Stimulated activated CD4-positive, alpha-beta T cell treated with anti-CD3 and anti-CD28 coated beads, Interleukin-1b, Interleukin-23, amount 100 ng/mL, for 48 hours (primary cell): ENCODE data around the gene MRC2.
A peak's percentile ranks its signal among the peaks of the same experiment; 100 is the strongest.

Source experiments
- DNase-seq: peaks from one replicate; pipeline ENCODE4 v3.0.0-alpha.2; 2020

MRC2 gene

GRCh38 chr17:62641951-62642350, 14.5 kb downstream of the MRC2 start:
- DNase-seq: no peak

GRCh38 chr17:62643496-62643895, 16.0 kb downstream of the MRC2 start:
- DNase-seq: no peak

- DNase-seq: no peak
Observed at GRCh38 chr17:62644487-62645173, 17.2 kb downstream of the MRC2 start.

GRCh38 chr17:62648251-62648955, 20.9 kb downstream of the MRC2 start:
- no peak for DNase-seq

- no peak for DNase-seq
Observed at GRCh38 chr17:62648956-62649294, 21.5 kb downstream of the MRC2 start.

GRCh38 chr17:62649570-62649969, 22.1 kb downstream of the MRC2 start:
- no peak for DNase-seq

- no peak for DNase-seq
Observed at GRCh38 chr17:62650587-62650986, 23.1 kb downstream of the MRC2 start.

GRCh38 chr17:62652251-62653001, 25.0 kb downstream of the MRC2 start:
- no peak for DNase-seq

GRCh38 chr17:62653002-62653825, 25.7 kb downstream of the MRC2 start:
- DNase-seq: peak; percentile 95

GRCh38 chr17:62653826-62654761, 26.6 kb downstream of the MRC2 start:
- DNase-seq: no peak

GRCh38 chr17:62655656-62656055, 28.2 kb downstream of the MRC2 start:
- no peak for DNase-seq

GRCh38 chr17:62656446-62656845, 29.0 kb downstream of the MRC2 start:
- no peak for DNase-seq

- DNase-seq: no peak
Observed at GRCh38 chr17:62657145-62657665, 29.7 kb downstream of the MRC2 start.

GRCh38 chr17:62657690-62658089, 30.2 kb downstream of the MRC2 start:
- DNase-seq: no peak

- no peak for DNase-seq
Observed at GRCh38 chr17:62658136-62658920, 30.9 kb downstream of the MRC2 start.

GRCh38 chr17:62660629-62661118, 33.2 kb downstream of the MRC2 start:
- no peak for DNase-seq

GRCh38 chr17:62661337-62661736, 33.9 kb downstream of the MRC2 start:
- no peak for DNase-seq

- DNase-seq: no peak
Observed at GRCh38 chr17:62662855-62663254, 35.4 kb downstream of the MRC2 start.

GRCh38 chr17:62663304-62663703, 35.8 kb downstream of the MRC2 start:
- no peak for DNase-seq

GRCh38 chr17:62664336-62665120, 37.1 kb downstream of the MRC2 start:
- DNase-seq: no peak
